NCI-H1105 (cell line): ENCODE data around the gene UBE2R2.
"Not testable (repeated sequence)": the region's sequence is repeated elsewhere in the genome, so short reads cannot be mapped to it uniquely, and the experiment has no call there.

ENCODE experiments used
- DNase-seq: peaks from one replicate; lab custom pipeline; 2025; lab: John Stamatoyannopoulos, UW

Gene UBE2R2

DNA sequence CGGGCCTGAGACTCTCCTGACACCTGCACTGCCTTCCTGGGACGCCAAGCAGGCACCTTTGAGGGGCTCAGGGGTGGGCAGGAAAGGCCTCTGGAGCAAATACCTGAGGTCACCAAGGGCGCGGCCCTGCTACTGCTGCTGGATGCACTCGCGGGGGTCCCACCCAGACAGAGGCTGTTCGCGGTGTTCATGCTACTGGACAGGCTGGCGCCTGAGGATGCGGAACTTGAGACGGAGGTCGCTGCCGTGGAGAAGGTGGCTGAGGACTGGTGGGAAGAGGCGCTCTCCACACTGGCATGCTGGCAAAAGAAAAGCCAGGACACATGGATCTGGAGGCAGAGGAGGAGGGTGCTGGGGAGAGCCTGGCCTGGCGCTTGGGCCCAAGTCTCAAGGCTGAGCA lies 110.7 kb downstream of the UBE2R2 start:
- DNase-seq: no peak

DNA sequence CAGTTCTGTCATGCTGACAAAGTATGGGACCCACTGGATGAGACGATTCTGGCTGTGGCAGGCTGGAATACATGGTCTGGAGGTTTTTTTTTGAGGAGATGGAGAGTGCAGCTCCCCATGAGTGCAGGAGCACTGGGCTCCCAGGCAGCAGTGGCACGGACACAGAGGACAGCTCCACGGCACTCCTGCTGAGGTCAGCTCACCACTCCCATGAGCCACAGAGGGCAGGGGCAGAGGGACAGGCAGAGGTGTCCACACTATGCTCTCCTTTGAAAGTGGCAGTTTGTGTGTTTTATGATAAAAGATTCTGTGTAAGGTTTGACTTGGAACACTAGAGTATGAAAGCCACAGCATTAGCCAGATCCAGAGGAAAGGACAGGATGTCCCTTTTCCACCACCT lies 114.4 kb downstream of the UBE2R2 start:
- DNase-seq: no peak

DNA sequence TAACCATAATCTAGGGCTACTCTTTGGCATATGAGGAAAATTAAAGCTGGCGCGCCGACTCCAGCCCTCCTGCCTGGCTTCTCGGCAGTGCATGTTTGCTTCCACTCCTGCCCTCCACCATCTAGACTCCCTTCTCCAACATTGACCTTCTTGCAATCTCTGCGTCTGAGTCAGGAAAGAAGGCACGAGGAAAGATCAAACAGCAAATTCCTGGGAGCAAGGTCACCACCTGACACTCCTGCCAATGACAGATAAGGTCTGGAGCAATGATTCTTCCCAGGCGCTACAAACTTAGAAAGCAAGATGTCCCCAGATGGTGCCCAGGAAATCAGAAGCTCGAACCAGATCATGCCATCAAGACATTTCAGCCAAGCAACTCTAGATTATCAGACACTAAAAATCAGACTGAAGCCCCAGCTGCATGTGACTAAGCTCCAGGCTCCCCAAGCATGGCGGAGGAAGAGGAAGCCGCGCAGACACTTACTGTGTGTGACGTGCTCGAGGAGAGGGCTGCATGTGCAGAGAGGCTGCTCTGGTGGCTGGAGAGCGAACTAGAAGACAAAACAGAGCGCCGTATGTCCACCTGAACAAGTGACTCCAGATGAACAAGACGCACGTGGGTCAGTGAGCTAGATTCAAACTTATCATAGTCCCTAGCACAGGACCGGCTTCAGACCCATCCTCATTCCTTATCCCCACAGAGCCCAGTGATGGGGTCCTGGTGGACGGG lies 115.3 kb downstream of the UBE2R2 start:
- no peak for DNase-seq

DNA sequence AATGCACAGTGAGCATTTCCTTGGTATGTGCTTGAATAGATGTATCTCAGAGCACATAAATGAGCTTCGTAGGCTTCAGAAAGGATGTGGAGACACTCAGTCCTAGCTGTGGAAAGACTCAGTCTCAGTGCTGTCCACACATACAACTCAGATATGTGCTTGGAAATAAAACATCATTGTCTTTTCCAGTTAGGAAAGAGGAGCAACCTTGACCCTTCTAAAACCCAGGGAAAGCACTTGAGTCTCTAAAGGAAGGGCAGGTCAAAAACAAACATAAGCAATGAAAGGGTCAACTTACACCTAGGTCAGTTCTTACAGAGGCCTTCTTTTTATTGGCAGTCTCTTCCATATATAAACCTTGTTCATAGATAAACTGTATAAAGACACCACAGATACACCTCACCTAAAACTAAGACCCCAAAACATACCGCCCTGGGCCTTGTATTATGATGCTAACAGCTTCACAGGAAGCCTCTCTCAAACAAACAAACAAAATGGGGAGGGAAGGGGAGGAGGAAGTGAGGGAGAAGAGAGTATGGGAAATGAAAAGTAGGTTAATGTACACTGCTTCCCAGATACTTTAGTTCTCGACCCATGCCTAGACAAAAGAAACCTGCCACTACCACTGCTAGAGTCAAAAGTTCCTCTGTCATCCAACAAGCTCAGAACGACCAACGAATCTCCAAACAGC lies 117.4 kb downstream of the UBE2R2 start:
- DNase-seq: no peak

DNA sequence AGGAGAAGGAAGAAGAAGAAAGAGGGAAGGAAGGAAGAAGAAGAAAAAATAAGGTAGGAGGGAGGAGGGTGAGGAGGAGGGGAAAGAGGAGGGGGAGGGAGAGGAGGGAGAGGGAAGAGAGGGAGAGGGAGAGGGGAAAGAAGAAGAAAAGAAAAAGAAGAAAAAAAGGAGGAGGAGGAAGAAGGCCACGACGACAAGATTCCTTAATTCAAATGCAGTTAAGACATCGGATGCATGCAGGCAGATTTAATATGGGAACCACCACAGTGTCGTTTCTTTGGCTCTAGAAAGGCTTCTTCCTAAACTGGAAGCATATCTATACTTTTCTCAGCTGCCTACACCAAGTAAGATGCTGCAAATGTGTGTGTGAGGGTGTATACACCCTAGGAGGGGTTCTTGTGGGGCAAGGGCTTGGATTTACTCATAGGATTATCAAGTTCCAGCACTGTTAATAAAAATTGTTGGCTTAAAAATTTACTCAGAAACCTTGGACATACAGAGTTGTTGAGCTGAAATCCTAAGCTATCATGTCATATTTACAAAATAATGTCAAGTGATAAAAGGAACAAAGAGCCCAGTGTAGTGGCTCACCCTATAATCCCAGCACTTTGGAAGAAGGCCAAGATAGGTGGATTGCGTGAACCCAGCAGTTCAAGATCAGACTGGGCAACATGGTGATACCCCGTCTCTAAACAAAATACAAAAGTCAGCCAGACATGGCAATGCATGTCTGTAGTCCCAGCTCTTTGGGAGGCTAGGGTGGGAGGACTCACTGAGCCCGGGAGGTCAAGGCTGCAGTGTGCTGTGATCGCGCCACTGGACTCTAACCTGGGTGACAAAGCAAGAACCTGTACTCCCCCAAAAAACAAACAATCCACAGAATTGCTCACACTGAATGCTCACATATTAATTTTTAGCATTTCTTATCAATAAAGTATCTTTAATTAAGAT lies 123.2 kb downstream of the UBE2R2 start:
- peak; percentile 21 for DNase-seq

DNA sequence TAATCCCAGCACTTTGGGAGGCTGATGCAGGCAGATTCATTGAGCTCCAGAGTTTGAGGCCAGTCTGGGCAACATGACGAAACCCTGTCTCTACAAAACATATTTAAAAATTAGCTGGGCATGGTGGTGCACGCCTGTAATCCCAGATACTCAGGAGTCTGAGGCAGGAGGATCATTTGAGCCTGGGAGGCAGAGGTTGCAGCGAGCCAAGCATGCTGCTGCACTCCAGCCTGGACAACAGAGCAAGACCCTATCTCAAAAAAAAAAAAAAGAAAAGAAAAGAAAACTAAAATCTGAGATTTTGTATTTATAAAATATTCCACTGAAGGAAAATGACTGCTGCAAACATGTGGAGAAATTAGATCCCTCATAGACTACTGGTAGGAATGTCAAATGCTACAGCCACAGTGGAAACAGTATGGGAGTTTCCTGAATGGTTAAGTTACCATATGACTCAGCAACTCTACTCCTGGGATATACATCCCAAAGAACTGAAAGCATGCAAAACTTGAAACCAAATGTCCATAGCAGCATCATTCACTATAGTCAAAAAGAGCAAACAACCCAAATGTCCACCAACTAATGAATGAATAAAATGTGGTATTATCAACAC lies 125.6 kb downstream of the UBE2R2 start:
- no peak for DNase-seq

DNA sequence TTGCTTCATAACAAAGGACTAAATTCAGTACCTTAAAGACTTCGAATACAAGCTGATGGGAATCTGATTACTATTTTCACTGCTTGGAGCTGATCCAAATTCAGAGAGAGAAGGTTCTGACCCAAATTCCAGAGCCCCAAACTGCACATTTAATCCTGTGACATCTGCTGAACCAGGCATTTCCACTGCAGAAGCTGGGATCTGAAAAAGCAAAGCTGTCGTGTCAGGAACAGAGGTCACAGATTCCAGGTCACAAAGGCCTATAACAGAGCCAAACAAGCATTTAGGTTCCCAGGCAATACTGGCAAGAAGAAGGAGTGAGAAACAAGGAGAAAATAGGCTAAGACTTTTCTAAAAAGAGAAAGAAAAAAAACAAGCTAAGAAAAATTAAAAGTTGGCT lies 126.4 kb downstream of the UBE2R2 start:
- DNase-seq: no peak

DNA sequence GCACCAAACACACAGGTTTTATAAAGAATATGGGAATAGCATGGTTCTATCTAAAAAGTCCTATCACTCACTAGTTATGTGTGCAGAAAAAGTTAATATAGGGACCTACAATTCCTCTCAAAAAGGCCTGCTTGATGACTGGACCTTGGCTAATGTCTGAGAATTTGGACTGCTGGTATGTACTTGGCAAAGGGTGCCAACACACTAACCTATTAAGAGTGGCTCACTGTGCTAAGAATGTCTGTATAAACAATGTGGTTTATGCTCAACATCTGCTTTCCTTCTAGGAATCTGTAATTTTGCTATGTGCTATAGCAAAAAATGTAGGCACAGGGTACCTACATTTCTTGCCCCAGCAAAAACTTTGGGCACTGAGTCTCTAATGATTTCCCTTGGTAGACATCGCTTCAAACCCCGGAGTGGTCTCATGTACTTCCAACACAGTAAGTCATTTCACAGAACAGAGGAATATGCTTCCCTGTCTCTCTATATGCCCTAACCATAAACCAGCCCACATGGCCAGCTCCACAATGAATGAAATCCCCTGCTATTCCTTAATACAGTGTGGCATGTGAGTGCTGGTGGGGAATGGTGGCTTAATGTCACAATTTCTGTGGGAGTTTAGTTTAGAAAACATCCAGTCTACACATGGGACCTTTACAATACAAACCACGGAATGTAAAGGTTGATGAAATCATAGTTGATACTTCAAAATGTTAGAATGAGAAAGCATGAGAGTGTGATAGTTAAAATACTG lies 130.0 kb downstream of the UBE2R2 start:
- no peak for DNase-seq

DNA sequence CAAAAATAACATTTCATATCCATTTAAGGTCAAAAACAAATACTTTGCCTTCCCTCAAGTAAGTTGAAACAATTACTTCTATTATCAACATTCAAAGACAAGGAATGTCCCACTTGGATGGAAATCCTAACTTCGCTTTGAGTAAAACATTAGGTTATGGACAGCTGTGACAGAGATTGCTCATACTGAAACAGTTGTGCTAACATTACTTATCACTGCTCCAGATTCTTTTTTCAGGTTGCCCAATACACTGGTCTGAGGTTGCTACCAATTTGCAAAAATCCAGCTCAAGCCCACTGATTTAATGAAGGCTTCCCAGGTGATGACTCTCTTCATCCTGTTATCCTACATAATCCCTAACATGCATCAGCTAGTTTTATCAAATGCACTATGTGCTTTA lies 133.4 kb downstream of the UBE2R2 start:
- DNase-seq: no peak

DNA sequence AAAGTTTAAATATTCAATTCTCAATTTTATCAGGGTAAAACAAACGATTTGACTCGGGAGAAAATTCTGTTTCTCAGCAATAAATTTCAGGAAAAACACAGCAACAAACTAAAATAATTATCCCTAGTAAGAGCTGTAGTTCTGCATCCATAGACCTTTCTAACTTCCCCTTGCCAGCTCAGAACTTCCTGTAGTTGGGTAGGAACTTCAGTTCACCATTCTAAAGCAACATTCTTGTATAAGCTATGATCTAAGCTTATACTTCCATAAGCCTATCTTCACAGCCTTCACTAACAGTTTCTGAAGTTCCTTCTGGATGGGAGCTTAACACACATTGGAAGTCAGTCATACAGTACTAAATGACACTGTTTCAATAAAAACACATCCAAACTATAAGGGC lies 135.1 kb downstream of the UBE2R2 start:
- DNase-seq: no peak

DNA sequence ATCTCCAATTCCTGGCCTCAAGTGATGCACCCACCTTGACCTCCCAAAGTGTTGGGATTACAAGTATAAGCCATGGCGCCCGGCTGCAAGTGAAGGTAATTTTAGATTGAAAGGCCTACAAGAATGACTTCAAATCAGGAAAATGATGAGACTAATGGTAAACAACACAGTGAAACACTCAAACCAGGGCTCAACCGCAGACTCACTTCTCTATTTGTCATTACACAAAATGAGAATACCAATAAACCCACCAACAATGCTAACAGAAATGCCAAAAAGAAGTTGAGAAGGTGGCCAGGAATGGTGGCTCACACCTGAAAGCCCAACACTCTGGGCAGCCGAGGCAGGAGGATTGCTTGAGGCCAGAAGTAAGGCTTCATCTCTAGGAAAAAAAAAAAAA lies 139.6 kb downstream of the UBE2R2 start:
- DNase-seq: no peak

DNA sequence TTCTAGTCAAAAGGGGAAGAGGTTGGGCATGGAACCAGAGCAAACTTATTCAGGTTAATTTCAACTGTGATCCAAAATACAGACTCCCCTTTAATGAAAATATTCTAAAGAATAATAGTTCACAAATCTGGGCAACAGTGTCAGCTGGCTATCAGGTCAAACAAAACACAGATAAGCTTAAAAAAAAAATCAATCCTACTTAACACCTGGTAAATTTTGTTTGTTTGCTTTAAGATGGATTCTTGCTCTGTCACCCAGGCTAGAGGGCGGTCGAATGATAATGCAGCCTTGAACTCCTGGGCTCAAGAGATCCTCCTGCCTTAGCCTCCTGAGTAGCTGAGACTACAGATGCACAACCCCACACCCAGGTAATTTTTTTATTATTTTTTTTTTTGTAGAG lies 142.8 kb downstream of the UBE2R2 start:
- no peak for DNase-seq

DNA sequence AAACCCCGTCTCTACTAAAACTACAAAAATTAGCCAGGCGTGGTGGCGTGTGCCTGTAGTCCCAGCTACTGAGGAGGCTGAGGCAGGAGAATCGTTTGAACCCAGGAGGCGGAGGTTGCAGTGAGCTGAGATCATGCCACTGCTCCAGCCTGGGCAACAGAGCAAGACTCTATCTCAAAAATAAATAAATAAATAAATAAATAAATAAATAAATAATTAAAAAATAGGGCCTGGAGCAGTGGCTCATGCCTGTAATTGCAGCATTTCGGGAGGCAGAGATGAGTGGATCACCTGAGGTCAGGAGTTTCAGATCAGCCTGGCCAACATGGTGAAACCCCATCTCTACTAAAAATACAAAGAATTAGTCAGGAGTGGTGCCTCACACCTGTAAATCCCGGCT lies 145.5 kb downstream of the UBE2R2 start:
- DNase-seq: not testable (repeated sequence)

DNA sequence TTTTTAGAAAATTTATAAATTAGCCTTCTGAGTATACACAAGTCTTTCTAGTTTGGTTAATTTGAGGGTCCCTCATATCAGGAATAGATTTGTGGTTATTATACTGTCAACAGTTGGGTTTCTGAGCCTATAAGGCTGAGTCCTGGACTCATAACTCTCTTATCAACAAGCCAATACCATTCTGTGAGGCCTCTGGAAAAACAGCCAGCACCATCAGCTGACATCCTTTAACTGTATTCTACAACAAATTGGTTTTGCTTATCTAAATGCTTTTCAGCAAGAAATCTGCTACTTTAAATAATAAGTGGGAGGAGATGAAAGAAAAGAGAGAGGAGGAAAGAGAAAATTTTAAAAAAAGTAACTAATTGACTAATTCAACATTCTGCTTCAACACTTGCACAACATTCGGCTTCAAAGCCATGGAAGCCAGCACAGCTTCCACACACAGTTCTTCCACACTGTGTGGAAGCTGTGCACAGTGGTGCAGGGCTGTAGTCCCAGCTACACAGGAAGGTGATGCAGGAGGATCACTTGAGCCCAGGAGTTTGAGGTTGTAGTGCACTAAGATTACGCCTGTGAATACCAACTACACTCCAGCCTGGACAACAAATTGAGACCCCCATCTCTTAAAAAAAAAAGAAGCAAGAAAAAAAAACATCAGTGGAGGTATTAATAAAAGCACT lies 147.3 kb downstream of the UBE2R2 start:
- DNase-seq: no peak
